HepG2 (cell line): Measurements from ENCODE around the gene FMNL1. TPM values are rescaled to one million over a fixed set of nuclear protein-coding genes. Genes with fewer than 3 reads are reported as not detected.

Experiments used
- ARID5B ChIP-seq: IDR thresholded peaks from 2 replicates; pipeline ENCODE4 v1.4.0; 2020; ENCODE audit warnings: mild to moderate bottlenecking, missing genetic modification reagents
- ATF2 ChIP-seq: sonication (generic); formaldehyde crosslinking; IDR thresholded peaks from 2 replicates; pipeline ENCODE4 v1.4.0; 2020; ENCODE audit warnings: missing genetic modification reagents
- DZIP1 ChIP-seq: sonication (generic); formaldehyde crosslinking; IDR thresholded peaks from 2 replicates; pipeline ENCODE4 v1.5.0; 2020; ENCODE audit warnings: mild to moderate bottlenecking, missing genetic modification reagents
- ELF3 ChIP-seq: IDR thresholded peaks from 2 replicates; pipeline ENCODE4 v1.6.1; 2016; ENCODE audit warnings: missing genetic modification reagents, missing compliant biosample characterization
- FOXO1 ChIP-seq: sonication (generic); formaldehyde crosslinking; IDR thresholded peaks from 2 replicates; pipeline ENCODE4 v1.4.0; 2020; ENCODE audit warnings: missing genetic modification reagents
- HDAC2 ChIP-seq: sonication (generic); formaldehyde crosslinking; IDR thresholded peaks from 2 replicates; pipeline ENCODE4 v1.4.0; 2020; ENCODE audit warnings: missing genetic modification reagents
- NR0B2 ChIP-seq: sonication (generic); formaldehyde crosslinking; IDR thresholded peaks from 2 replicates; pipeline ENCODE4 v1.4.0; 2020; ENCODE audit warnings: mild to moderate bottlenecking, missing genetic modification reagents
- SAP130 ChIP-seq: IDR thresholded peaks from 2 replicates; pipeline ENCODE4 v1.6.1; 2016; ENCODE audit warnings: low read depth
- SNAPC2 ChIP-seq: sonication (generic); formaldehyde crosslinking; IDR thresholded peaks from 2 replicates; pipeline ENCODE4 v1.8.1; 2022; ENCODE audit warnings: mild to moderate bottlenecking, missing genetic modification reagents
- TIGD3 ChIP-seq: sonication (generic); formaldehyde crosslinking; IDR thresholded peaks from 2 replicates; pipeline ENCODE4 v1.5.1; 2020; ENCODE audit warnings: mild to moderate bottlenecking, missing genetic modification reagents, borderline replicate concordance
- ZBTB14 ChIP-seq: sonication (generic); formaldehyde crosslinking; IDR thresholded peaks from 2 replicates; pipeline ENCODE4 v1.4.0; 2020; ENCODE audit warnings: missing genetic modification reagents
- ZNF234 ChIP-seq: sonication (generic); formaldehyde crosslinking; conservative IDR thresholded peaks from 2 replicates; pipeline ENCODE4 v1.5.1; 2020; ENCODE audit warnings: mild to moderate bottlenecking, missing genetic modification reagents
- ZNF274 ChIP-seq: sonication (generic); formaldehyde crosslinking; IDR thresholded peaks from 2 replicates; pipeline ENCODE4 v1.5.1; 2020; ENCODE audit warnings: mild to moderate bottlenecking, missing genetic modification reagents
- ZNF292 ChIP-seq: sonication (generic); formaldehyde crosslinking; IDR thresholded peaks from 2 replicates; pipeline ENCODE4 v1.8.1; 2022; ENCODE audit warnings: mild to moderate bottlenecking, low read depth, missing genetic modification reagents, borderline replicate concordance
- ZNF839 ChIP-seq: sonication (generic); formaldehyde crosslinking; IDR thresholded peaks from 2 replicates; pipeline ENCODE4 v1.4.0; 2020; ENCODE audit warnings: missing genetic modification reagents, mild to moderate bottlenecking, borderline replicate concordance
- polyA plus RNA-seq, 8 experiments: library from polyadenylated mRNA; depleted of rRNA in 3 of 8; stranded (reverse) in 7 of 8; unstranded in 1 of 8; fragments of >200 nt; fragmentation: Illumina TruSeq in 4 of 8; extraction: Trizol in 4 of 8; gene quantifications; 2 replicates each; pipeline versions ENCODE4 v1.2.1 to v1.2.3, GENCODE V29; 2011 to 2016; ENCODE audit warnings: low read depth in 4 of 8, missing spikeins in 1 of 8, mixed read lengths in 1 of 8; ENCODE audit not compliant: insufficient read depth in 1 of 8
- total RNA-seq, 5 experiments: library from RNA; depleted of rRNA; stranded (reverse); fragments of >200 nt; fragmentation: Illumina TruSeq; extraction: Trizol; gene quantifications; 2 replicates each; pipeline ENCODE4 v1.2.3, GENCODE V29; 2016; ENCODE audit warnings: low read depth in 1 of 5

The FMNL1 gene
- total and polyA plus RNA-seq, 2 of the 13 experiments (the other 11 are each of a cell fraction or from before 2014, with no cell fraction given): 0.53 to 0.70 TPM

GRCh38 chr17:45197555-45198334 lies 23.9 kb upstream of the FMNL1 start (continued):
- TF ChIP-seq NR0B2 (CRISPR knock-in tag) (peak; percentile 79; the same call in 1 of the 2 replicates), ELF3 (CRISPR knock-in tag) (peak; percentile 90), ZNF274 (CRISPR knock-in tag) (0 out of 2 replicates have a peak, but pooled peaks have one; percentile 67), ZBTB14 (CRISPR knock-in tag) (no peak), HDAC2 (peak; percentile 86), ATF2 (CRISPR knock-in tag) (peak; percentile 92; the same call in 1 of the 2 replicates), ZNF234 (CRISPR knock-in tag) (0 out of 2 replicates have a peak, but pooled peaks have one; percentile 28), SAP130 (peak; percentile 82), SNAPC2 (CRISPR knock-in tag) (peak; percentile 63; the same call in 1 of the 2 replicates), ARID5B (CRISPR knock-in tag) (peak; percentile 87), TIGD3 (CRISPR knock-in tag) (0 out of 2 replicates have a peak, but pooled peaks have one; percentile 56), ZNF839 (CRISPR knock-in tag) (0 out of 2 replicates have a peak, but pooled peaks have one; percentile 75), FOXO1 (CRISPR knock-in tag) (peak; percentile 81; the same call in 1 of the 2 replicates), DZIP1 (CRISPR knock-in tag) (peak; percentile 85; the same call in 1 of the 2 replicates), ZNF292 (CRISPR knock-in tag) (peak; percentile 82)
